Osteocyte (in vitro differentiated cells): ENCODE measurements around the gene RAB11FIP5. TPM values are rescaled to one million over a fixed set of nuclear protein-coding genes. Genes with fewer than 3 reads are reported as not detected.

Experiments used
- DNase-seq: peaks from one replicate; pipeline ENCODE4 v3.0.0; 2021; ENCODE audit warnings: mixed read lengths; ENCODE audit not compliant: unreplicated experiment; ENCODE audit errors: extremely low spot score
- H3K27ac Mint-ChIP-seq: one replicate; pipeline ENCODE4 v1.8.0; 2021; ENCODE audit warnings: mild to moderate bottlenecking, mixed read lengths; ENCODE audit not compliant: unreplicated experiment
- H3K27me3 Mint-ChIP-seq: one replicate; pipeline ENCODE4 v1.8.0; 2021; ENCODE audit warnings: mixed read lengths; ENCODE audit not compliant: unreplicated experiment
- H3K36me3 Mint-ChIP-seq: one replicate; pipeline ENCODE4 v1.8.0; 2021; ENCODE audit warnings: mixed read lengths; ENCODE audit not compliant: unreplicated experiment
- H3K4me1 Mint-ChIP-seq: one replicate; pipeline ENCODE4 v1.8.0; 2021; ENCODE audit warnings: mixed read lengths; ENCODE audit not compliant: unreplicated experiment
- H3K4me3 Mint-ChIP-seq: one replicate; pipeline ENCODE4 v1.8.0; 2021; ENCODE audit warnings: mild to moderate bottlenecking, moderate library complexity, mixed read lengths; ENCODE audit not compliant: unreplicated experiment
- H3K9me3 Mint-ChIP-seq: one replicate; pipeline ENCODE4 v1.8.0; 2021; ENCODE audit warnings: mixed read lengths; ENCODE audit not compliant: unreplicated experiment
- total RNA-seq: library from RNA; stranded (reverse); gene quantifications from 2 replicates; pipeline ENCODE4 v1.2.1, GENCODE V29; 2021
- TF ChIP-seq, protein P1 (sequence below): fragments of 200-600 bp; sonication (generic); IDR thresholded peaks from 2 replicates; pipeline ENCODE4 v1.5.0; 2021; ENCODE audit warnings: antibody characterized with exemption, mild to moderate bottlenecking, moderate library complexity

The RAB11FIP5 gene
- total RNA-seq, 1 donor from 2014 or later = 35.5 TPM

DNA sequence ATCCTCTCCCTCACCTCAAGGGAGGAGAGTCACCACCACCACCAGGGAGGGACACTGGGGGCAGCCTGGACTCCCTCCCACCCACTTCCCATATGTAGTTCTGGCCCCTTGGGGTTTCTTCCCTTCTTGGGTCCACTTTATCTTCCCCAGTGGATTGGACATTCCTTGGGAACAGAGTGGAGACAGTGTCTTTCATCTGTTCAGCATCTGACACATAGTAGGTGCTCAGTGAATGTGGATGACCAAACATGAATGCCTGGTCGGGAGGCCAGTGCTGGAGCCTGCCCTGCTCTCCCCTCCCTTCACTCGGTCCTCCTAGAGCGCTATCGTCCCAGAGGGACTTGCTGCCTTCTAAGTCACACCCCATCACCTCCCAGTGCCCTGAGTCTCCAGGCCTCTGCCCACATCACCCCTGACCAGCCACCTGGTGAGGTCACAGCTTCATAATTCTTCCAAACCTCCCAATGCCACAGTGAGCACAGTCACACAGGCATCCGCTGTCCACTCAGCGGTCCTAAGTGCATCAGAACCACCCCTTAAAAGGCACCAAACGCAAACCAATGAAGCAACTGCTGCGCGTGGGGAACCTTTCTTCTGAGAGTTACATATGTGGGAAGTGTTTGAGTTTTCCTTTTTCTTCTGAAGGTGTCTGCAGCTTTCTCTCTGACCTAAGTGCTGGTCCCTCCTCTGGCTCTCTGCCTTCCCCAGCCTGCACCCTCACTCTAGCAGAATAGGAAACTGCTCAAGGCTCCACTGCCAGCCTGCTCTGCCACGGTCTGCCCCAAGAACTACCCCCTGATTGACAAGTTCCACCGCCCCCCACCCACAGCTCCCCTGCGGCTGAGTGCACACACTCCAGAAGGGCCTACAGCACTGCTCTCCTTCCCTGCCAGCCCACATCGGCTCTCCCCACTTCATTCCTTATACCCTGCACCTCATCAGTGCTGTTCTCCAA lies 34.0 kb downstream of the RAB11FIP5 start:
- Mint-ChIP-seq H3K4me1 (no peaks in the 10 kb centered on the region), H3K27ac (no peak overlapping the region), H3K36me3 (peaks cover 12% of the 10 kb centered on the region), H3K4me3 (no peak overlapping the region), H3K27me3 (no peaks in the 10 kb centered on the region), H3K9me3 (no peaks in the 10 kb centered on the region)
- no peak for DNase-seq
- TF ChIP-seq, protein P1, sequence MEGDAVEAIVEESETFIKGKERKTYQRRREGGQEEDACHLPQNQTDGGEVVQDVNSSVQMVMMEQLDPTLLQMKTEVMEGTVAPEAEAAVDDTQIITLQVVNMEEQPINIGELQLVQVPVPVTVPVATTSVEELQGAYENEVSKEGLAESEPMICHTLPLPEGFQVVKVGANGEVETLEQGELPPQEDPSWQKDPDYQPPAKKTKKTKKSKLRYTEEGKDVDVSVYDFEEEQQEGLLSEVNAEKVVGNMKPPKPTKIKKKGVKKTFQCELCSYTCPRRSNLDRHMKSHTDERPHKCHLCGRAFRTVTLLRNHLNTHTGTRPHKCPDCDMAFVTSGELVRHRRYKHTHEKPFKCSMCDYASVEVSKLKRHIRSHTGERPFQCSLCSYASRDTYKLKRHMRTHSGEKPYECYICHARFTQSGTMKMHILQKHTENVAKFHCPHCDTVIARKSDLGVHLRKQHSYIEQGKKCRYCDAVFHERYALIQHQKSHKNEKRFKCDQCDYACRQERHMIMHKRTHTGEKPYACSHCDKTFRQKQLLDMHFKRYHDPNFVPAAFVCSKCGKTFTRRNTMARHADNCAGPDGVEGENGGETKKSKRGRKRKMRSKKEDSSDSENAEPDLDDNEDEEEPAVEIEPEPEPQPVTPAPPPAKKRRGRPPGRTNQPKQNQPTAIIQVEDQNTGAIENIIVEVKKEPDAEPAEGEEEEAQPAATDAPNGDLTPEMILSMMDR = no peak

DNA sequence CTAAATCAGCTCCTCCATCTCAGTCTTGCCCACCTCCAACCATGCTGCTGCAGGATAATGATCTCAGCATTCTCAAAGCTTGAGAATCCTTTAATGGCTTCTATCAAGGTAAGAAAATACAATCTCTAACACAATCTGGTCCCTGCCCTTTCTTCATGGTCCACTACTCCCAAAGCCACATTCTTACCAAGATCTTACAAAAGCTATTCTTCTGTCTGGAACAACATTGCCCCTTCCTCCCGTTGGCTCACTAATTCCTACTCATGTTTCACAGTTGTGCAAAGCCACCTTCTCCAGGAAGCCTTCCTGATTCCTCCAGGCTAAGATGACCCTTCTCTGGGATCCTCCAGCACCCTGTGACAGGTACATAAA lies 35.3 kb downstream of the RAB11FIP5 start:
- Mint-ChIP-seq H3K9me3 (no peaks in the 10 kb centered on the region), H3K27ac (no peak overlapping the region)

DNA sequence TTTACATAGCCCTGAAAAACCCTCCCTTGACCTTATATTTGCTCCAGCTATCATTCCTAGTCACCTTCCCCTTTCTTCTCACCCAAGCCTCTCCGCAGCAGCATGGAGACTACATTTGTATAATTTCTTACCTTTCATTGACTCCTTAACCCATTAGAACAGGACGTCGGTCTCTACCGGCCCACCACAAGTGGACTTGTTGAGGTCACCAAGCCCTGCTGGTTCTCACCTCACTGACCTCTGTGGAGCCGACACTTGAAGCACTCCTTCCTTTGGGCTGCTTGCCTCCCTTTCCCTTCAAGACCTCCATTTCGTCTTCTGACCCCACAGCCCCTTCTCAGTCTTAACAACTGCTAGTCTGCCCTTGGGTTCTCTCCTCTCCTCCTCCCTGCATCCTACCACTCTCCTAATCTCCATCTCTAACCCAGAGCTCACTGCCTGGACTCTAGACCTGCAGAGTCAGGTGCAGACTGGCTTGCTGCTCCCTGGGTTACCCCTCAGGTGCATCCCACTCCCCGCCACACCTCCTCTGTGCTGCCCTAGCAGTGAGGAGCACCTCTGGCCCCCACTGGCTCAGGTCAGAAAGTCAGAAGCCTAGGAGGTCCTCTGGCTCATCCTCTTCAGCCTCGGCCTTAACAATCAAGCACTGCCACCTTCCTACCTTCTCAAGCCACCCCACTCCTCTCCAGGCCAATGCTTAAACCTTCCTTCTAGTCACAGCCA lies 35.9 kb downstream of the RAB11FIP5 start:
- H3K9me3 Mint-ChIP-seq = no peaks in the 10 kb centered on the region
- peaks cover 5% of the 10 kb centered on the region for H3K4me1 Mint-ChIP-seq
- H3K27me3 Mint-ChIP-seq = no peaks in the 10 kb centered on the region
- TF ChIP-seq, protein P1 = no peak
- H3K4me3 Mint-ChIP-seq = no peak overlapping the region
- H3K27ac Mint-ChIP-seq = no peak overlapping the region
- no peak for DNase-seq
- H3K36me3 Mint-ChIP-seq = peaks cover 12% of the 10 kb centered on the region

More for the DNA sequence above, 35.3 kb downstream of the RAB11FIP5 start:
- TF ChIP-seq, protein P1 = no peak
- no peak for DNase-seq
- Mint-ChIP-seq H3K4me1 (no peaks in the 10 kb centered on the region), H3K36me3 (peaks cover 12% of the 10 kb centered on the region), H3K27me3 (no peaks in the 10 kb centered on the region), H3K4me3 (no peak overlapping the region)

DNA sequence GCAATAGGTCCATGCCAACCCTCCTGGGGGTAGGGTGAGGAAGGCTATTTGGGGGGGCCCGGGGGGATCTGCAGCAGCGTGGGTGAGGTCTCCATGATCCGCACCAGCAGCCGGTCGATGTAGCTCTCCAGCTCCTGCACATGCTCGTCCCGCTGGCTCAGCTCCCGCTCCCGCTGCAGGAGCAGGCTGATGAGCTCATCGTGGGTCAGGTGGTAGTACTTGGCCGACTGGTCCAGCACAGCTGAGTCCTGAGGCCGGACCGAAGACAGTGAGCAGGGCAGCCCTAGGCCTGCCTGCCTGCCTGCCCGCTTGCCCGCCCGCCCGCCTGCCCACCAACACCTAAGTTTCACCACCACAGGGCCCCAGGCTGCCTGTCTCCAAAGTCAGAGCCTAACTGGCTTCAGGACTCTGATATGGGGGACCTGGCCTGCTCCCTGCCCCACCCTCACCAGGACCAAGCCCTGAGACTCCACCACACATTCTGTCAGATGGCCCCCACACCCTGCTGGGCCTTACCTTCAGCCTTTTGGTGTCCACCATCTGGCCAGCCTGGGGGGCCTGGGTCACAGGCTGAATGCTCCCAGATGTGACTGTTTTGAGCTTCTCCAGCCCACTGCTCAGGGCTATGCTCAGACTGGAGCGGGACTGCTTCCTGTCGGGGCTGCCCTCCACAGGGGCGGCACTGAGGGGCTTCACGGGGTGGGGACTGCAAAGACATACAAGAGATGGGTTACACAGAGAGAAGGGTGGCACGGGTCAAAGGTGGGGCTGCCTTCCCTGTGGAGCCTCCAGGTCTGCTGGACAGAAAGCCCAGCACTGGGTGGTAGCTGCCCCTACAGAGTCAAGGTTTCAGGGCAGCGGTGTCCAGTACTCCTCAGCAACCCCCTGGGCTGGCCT lies 37.0 kb downstream of the RAB11FIP5 start:
- no peaks in the 10 kb centered on the region for H3K27me3 Mint-ChIP-seq
- H3K4me1 Mint-ChIP-seq = peaks cover 8% of the 10 kb centered on the region
- no peak for DNase-seq
- no peak overlapping the region for H3K4me3 Mint-ChIP-seq
- H3K36me3 Mint-ChIP-seq = peaks cover 12% of the 10 kb centered on the region
- TF ChIP-seq, protein P1 = no peak
- H3K9me3 Mint-ChIP-seq = no peaks in the 10 kb centered on the region
- no peak overlapping the region for H3K27ac Mint-ChIP-seq
